ENCODE data around the gene PNPLA2.

The PNPLA2 gene

DNA sequence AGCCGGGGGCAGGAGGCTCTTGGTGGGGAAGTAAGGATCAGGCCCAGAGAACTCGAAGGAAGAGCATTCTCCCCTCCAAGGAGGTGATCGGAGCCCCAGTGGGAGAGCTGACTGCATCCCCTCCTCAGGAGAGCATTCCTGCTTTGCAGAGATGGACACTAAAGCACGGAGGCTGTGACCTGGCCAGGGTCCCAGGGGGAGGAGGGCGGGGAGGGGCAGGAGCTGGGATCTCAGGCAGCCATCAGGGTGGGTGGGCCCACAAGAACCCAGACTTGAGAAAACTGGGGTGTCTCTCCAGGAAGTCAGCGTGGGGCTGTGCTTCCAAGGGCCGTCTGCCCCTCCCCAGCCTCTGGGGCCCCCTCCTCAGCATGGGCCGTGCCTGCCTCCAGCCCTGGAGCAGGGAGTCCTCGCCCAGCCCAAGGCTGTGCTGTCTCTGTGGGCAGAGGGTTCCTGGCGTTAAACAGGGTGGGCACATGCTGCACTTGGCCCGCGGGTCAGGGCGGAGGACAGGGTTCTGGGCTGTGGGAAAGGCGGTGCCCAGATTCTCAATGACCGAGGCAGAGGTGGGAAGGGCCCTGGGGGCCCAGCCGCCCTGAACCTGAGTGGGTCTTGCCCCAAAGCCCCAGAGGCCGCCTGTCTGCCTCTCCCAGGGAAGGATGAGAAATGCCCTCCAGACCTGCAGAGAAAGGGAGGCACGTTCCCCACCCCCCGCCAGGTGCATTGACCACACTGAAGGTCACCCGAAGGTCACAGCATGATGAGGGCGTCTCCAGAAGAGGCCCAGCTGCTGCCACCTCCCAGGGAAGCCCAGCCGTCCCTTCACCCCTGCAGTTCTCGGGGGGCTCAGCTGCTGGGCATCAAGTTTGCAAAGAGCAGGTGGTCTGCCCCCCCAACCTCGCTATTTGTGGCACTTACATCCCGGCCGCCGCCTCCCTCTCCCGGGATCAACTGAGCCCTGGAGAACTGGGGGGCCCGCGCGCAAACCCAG, 29.5 kb upstream of the PNPLA2 start:
- intact Hi-C loops (cut with DNase I; ENCODE audit: low total_unique reads), result no loop called here
- peaks cover 0 to 12% (median 4%) of the 10 kb centered on the region in 4 donors for H3K4me1 ChIP-seq
- DNase-seq, result no peak
- TF ChIP-seq, protein P1, sequence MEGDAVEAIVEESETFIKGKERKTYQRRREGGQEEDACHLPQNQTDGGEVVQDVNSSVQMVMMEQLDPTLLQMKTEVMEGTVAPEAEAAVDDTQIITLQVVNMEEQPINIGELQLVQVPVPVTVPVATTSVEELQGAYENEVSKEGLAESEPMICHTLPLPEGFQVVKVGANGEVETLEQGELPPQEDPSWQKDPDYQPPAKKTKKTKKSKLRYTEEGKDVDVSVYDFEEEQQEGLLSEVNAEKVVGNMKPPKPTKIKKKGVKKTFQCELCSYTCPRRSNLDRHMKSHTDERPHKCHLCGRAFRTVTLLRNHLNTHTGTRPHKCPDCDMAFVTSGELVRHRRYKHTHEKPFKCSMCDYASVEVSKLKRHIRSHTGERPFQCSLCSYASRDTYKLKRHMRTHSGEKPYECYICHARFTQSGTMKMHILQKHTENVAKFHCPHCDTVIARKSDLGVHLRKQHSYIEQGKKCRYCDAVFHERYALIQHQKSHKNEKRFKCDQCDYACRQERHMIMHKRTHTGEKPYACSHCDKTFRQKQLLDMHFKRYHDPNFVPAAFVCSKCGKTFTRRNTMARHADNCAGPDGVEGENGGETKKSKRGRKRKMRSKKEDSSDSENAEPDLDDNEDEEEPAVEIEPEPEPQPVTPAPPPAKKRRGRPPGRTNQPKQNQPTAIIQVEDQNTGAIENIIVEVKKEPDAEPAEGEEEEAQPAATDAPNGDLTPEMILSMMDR (IDR thresholded peaks at IDR 0.05), result no peak
- peaks cover 0 to 53% of the 10 kb centered on the region in 2 donors for H3K27me3 ChIP-seq
- H3K36me3 ChIP-seq, result peaks cover 0 to 28% (median 5%) of the 10 kb centered on the region in 3 donors
- H3K4me3 ChIP-seq, result no peak overlapping the region
- no peak overlapping the region for H3K27ac ChIP-seq
- H3K9me3 ChIP-seq, result no peaks in the 10 kb centered on the region

DNA sequence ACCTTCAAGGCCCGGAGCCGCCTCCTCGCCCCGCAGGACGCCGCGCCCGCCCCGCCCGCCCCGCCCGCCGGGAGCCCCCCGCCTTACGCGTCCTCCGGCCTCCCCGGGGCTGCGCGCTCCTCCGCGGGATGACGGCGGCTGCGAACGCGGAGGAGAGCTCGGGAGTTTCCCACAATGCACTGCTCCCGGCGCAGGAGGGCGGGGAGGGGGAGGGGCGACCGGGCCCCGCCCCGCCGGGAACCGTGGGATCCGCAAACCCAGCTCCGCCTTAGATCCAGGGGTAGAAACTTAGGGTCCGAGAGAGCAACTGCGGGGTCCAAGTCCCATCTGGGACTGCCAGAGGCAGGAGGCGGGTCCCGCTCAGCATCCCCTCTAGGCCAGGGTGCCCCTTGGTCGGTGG, 28.8 kb upstream of the PNPLA2 start, which contains the start of gene CEND1:
Gene CEND1, minus strand, starts transcription at position 148 of the 400 bp plus-strand sequence. CDS start 1,514 bp downstream, outside the sequence.
- TF ChIP-seq, protein P1 (IDR thresholded peaks at IDR 0.05), result no peak
- Histone ChIP-seq H3K4me1 (peaks cover 0 to 19% (median 6%) of the 10 kb centered on the region in 4 donors), H3K36me3 (peaks cover 0 to 28% (median 5%) of the 10 kb centered on the region in 3 donors), H3K27ac (no peak within 1 kb of the TSS), H3K9me3 (no peaks in the 10 kb centered on the region), H3K27me3 (peaks cover 0 to 53% of the 10 kb centered on the region in 2 donors), H3K4me3 (no peak within 1 kb of the TSS)
- DNase-seq, result no peak
- intact Hi-C loops (cut with DNase I; ENCODE audit: low total_unique reads), result no loop called here

DNA sequence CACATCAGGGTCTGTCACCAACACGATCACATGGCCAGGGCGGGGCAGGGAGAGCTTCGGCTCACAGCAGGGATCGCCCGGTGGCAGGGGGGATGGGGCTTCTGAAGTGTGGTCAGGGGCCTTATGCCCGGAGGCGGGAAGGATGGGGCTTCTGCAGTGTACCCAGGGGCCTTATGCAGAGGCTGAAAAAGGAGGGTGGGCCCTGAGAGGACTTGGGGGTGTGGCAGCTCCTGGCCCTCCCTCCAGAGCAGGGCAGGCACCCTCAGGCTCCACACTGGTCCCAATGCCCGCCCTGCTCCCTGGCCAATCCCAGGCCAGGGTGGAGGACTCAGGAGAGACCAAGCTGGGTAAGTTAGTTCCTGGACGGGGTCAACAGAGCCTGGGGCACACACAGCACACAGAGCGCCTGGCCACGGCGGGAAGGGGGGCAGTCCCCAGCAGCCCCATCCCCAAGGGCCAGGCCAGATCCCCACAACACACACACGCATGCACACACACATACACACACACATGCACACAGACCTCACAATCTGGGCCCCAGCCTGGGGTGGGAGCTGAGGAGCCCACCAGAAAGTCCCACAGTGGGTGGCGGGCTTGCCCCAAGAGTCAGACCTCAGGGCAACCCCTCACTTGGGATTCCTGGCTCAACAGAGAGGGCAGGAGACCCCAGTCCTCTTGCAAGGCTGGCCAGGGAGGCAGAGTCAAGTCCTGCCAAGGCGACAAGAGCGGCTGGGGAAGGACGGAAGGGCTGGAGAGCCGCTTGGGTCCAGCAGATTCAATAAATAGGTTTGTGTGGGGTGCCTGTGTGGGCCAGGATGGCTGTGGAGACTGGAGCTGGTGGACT, 27.8 kb upstream of the PNPLA2 start:
- intact Hi-C loops (cut with DNase I; ENCODE audit: low total_unique reads), result no loop called here
- no peak for DNase-seq
- H3K27me3 ChIP-seq, result peaks cover 0 to 50% of the 10 kb centered on the region in 2 donors
- peaks cover 0 to 29% (median 16%) of the 10 kb centered on the region in 4 donors for H3K4me1 ChIP-seq
- peaks cover 0 to 28% (median 5%) of the 10 kb centered on the region in 3 donors for H3K36me3 ChIP-seq
- no peak overlapping the region for H3K27ac ChIP-seq
- H3K4me3 ChIP-seq, result no peak overlapping the region
- no peaks in the 10 kb centered on the region for H3K9me3 ChIP-seq
- TF ChIP-seq, protein P1 (IDR thresholded peaks at IDR 0.05), result no peak

DNA sequence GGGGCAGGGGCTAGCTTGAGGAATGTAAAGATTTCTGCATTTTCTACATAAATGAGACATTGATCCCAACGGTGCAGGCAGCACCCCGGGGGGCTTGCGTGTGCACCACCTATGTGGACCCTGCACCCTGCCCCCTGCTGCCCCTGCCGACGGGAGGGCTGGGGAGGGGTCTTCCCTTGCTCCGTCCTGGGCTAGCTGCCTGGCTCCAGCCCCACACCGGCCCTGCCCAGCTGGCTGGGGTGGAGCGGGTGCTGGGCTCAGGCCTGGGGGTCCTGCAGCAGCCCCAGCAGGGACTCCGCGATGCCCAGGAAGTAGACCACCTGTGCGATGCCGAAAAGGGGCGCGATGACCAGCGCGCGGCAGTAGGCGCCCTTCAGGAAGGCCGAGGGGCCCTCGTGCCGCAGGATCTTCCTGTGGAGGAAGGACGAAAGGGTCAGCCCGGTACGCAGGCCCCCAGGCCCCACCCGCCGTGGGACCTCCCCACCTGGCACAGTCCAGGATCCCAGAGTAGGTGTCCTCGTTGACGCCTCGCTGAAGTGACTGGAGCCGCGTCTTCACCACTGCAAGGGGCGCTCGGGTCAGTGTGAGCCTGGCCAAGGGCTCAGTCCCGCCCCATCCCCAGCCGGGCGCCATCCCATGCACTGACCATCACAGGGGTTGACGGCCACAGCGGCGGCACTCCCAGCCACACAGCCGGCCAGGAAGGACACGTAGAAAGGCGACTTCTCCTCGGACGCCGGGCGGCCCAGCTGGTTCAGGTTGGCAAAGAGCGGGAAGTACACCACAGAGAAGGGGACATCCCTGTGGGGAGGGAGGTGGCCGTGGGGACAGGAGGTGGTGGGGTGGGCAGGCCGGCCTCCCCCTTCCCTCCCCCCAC, 26.8 kb upstream of the PNPLA2 start:
- TF ChIP-seq, protein P1 (IDR thresholded peaks at IDR 0.05), result no peak
- Histone ChIP-seq H3K4me1 (peaks cover 0 to 38% (median 23%) of the 10 kb centered on the region in 4 donors), H3K4me3 (no peak overlapping the region), H3K36me3 (peaks cover 0 to 28% (median 5%) of the 10 kb centered on the region in 3 donors), H3K27ac (no peak overlapping the region), H3K9me3 (no peaks in the 10 kb centered on the region), H3K27me3 (peaks cover 0 to 41% of the 10 kb centered on the region in 2 donors)
- intact Hi-C loops (cut with DNase I; ENCODE audit: low total_unique reads), result no loop called here
- DNase-seq, result no peak

DNA sequence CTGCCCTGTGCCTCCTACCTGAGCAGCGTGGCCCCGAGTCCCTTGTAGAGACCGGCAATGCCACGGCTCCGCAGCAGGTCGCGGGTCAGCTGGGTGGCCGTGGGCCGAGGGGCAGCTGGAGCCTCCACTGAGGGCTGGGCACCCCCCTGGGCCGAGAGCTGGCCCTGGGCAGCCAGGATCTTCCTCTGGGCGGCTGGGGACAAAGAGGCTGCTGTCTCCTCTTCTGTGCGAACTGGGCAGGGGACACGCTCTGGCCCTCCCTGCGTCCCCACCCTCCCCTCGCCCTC, 26.2 kb upstream of the PNPLA2 start:
- TF ChIP-seq, protein P1 (IDR thresholded peaks at IDR 0.05), result no peak
- no peak overlapping the region for H3K27ac ChIP-seq
- no peaks in the 10 kb centered on the region for H3K9me3 ChIP-seq
- no peak for DNase-seq
- peaks cover 0 to 35% of the 10 kb centered on the region in 2 donors for H3K27me3 ChIP-seq
- H3K4me3 ChIP-seq, result no peak overlapping the region
- intact Hi-C loops (cut with DNase I; ENCODE audit: low total_unique reads), result no loop called here
- H3K4me1 ChIP-seq, result peaks cover 0 to 42% (median 25%) of the 10 kb centered on the region in 4 donors
- peaks cover 0 to 28% (median 5%) of the 10 kb centered on the region in 3 donors for H3K36me3 ChIP-seq

Data from tibial artery (tissue), 4 donors.